Measurements from ENCODE around the gene FOXC1. TPM values are rescaled to one million over a fixed set of nuclear protein-coding genes. Genes with fewer than 3 reads are reported as not detected.

FOXC1 gene
- total and polyA plus RNA-seq, 8 donors = 0.75 to 3.4 (median 1.0) TPM

- H3K9me3 ChIP-seq = no peaks in the 10 kb centered on the region
- ATAC-seq = no peak
These were observed 25.6 kb upstream of the FOXC1 start for GRCh38 chr6:1584146-1584545.

GRCh38 chr6:1584996-1585668 is 24.6 kb upstream of the FOXC1 start:
- intact Hi-C loops (cut with DNase I) = no loop called here
- Histone ChIP-seq H3K27ac (no peak overlapping the region), H3K4me3 (no peak overlapping the region), H3K36me3 (no peaks in the 10 kb centered on the region), H3K9me3 (no peaks in the 10 kb centered on the region), H3K4me1 (no peaks in the 10 kb centered on the region), H3K27me3 (peaks cover 0 to 7% of the 10 kb centered on the region in 2 donors)
- ATAC-seq (no peak), DNase-seq (no peak)
- no peak for TF ChIP-seq CTCF (IDR thresholded peaks at IDR 0.05)

More at GRCh38 chr6:1584146-1584545, 25.6 kb upstream of the FOXC1 start:
- intact Hi-C loops (cut with DNase I) = no loop called here
- DNase-seq = no peak
- Histone ChIP-seq H3K27me3 (peaks cover 0 to under 1% of the 10 kb centered on the region in 2 donors), H3K4me3 (no peak overlapping the region), H3K27ac (no peak overlapping the region), H3K4me1 (no peaks in the 10 kb centered on the region), H3K36me3 (no peaks in the 10 kb centered on the region)
- no peak for TF ChIP-seq CTCF (IDR thresholded peaks at IDR 0.05)

GRCh38 chr6:1585669-1586049 is 24.1 kb upstream of the FOXC1 start:
- no peak for ATAC-seq
- Histone ChIP-seq H3K27ac (no peak overlapping the region), H3K4me3 (no peak overlapping the region), H3K27me3 (peaks cover 0 to 7% of the 10 kb centered on the region in 2 donors), H3K9me3 (no peaks in the 10 kb centered on the region), H3K36me3 (no peaks in the 10 kb centered on the region), H3K4me1 (no peaks in the 10 kb centered on the region)
- intact Hi-C loops (cut with DNase I) = no loop called here
- TF ChIP-seq CTCF (IDR thresholded peaks at IDR 0.05) = no peak
- DNase-seq = no peak

GRCh38 chr6:1586256-1586655 is 23.5 kb upstream of the FOXC1 start:
- DNase-seq (no peak), ATAC-seq (no peak)
- TF ChIP-seq CTCF (IDR thresholded peaks at IDR 0.05) = no peak
- Histone ChIP-seq H3K4me1 (no peaks in the 10 kb centered on the region), H3K4me3 (no peak overlapping the region), H3K9me3 (no peaks in the 10 kb centered on the region), H3K27ac (no peak overlapping the region), H3K36me3 (no peaks in the 10 kb centered on the region), H3K27me3 (peaks cover 0 to 8% of the 10 kb centered on the region in 2 donors)
- intact Hi-C loops (cut with DNase I) = no loop called here

GRCh38 chr6:1586861-1587450 is 22.8 kb upstream of the FOXC1 start:
- H3K4me3 ChIP-seq = no peak overlapping the region
- H3K27ac ChIP-seq = no peak overlapping the region
- DNase-seq = no peak
- no peaks in the 10 kb centered on the region for H3K36me3 ChIP-seq
- peaks cover 0 to 15% of the 10 kb centered on the region in 2 donors for H3K27me3 ChIP-seq
- no peaks in the 10 kb centered on the region for H3K9me3 ChIP-seq
- intact Hi-C loops (cut with DNase I) = no loop called here
- no peak for TF ChIP-seq CTCF (IDR thresholded peaks at IDR 0.05)
- no peak for ATAC-seq
- no peaks in the 10 kb centered on the region for H3K4me1 ChIP-seq

Measured in left lung (tissue), 10 donors.